ENCODE results near the gene SLC29A4.

DNA sequence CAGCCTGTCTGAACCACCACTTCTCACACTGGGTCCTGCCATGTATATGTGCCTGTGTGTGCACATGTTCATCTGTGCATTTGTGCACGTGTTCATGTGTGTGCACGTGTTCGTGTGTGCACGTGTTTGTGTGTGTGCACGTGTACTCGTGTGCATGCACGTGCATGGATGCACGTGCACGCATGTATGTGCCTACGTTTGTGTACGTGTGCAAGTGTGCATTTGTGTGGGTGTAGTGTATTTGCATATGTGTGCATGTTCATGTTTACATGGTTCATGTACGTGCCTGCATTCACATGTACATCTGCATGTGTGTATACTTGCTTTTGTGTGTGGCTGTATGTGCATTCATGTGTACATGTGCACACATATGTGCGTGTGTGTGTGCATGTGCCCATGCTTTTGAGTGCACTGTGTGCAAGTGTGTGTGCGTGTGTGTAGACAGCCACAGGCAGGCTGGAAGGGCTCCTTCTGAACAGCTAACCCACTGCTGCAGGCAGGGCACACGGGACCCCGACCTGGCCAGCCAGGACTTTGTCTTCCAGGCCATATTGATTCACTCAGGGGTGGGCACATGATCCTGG is 28.2 kb downstream of the SLC29A4 start:
- TF ChIP-seq, protein P1, sequence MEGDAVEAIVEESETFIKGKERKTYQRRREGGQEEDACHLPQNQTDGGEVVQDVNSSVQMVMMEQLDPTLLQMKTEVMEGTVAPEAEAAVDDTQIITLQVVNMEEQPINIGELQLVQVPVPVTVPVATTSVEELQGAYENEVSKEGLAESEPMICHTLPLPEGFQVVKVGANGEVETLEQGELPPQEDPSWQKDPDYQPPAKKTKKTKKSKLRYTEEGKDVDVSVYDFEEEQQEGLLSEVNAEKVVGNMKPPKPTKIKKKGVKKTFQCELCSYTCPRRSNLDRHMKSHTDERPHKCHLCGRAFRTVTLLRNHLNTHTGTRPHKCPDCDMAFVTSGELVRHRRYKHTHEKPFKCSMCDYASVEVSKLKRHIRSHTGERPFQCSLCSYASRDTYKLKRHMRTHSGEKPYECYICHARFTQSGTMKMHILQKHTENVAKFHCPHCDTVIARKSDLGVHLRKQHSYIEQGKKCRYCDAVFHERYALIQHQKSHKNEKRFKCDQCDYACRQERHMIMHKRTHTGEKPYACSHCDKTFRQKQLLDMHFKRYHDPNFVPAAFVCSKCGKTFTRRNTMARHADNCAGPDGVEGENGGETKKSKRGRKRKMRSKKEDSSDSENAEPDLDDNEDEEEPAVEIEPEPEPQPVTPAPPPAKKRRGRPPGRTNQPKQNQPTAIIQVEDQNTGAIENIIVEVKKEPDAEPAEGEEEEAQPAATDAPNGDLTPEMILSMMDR (IDR thresholded peaks at IDR 0.05) = no peak
- TF ChIP-seq POLR2A (IDR thresholded peaks at IDR 0.05) = no peak

All from heart left ventricle (tissue), 13 donors.